NCI-H1092 treated with DMSO at 0.1 percent for 48 hours (cell line): ENCODE results near the gene PPM1M.

Experiments
- DNase-seq: peaks from one replicate; lab custom pipeline; 2025; lab: John Stamatoyannopoulos, UW

The PPM1M gene

GRCh38 chr3:52297242-52298148, 51.9 kb downstream of the PPM1M start:
- no peak for DNase-seq

- DNase-seq, result peak; percentile 18
Observed at GRCh38 chr3:52298149-52299098, 52.9 kb downstream of the PPM1M start.

GRCh38 chr3:52299247-52299878, 53.8 kb downstream of the PPM1M start:
- DNase-seq, result no peak
